ENCODE measurements around the gene FOXJ1.

GRCh38 chr17:76151896-76152454 lies 10.9 kb upstream of the FOXJ1 start:
- no peak for TF ChIP-seq CTCF (IDR thresholded peaks at IDR 0.05)
- TF ChIP-seq POLR2A (IDR thresholded peaks at IDR 0.05), result no peak

Measured in testis (tissue), 2 donors.